IMR-90 (cell line): ENCODE results near the gene ENDOV. TPM values are rescaled to one million over a fixed set of nuclear protein-coding genes. Genes with fewer than 3 reads are reported as not detected.

Source experiments
- ATAC-seq: fragments of 200-7000 bp; cut with Tn5 transposase; 2 replicates; pipeline ENCODE4 v1.9.1; 2020; ENCODE audit warnings: low read depth, mild to moderate bottlenecking, moderate library complexity
- BruUV-seq: library from RNA; stranded (reverse); fragments of 400-500 nt; replicated peaks from 2 replicates; lab custom pipeline; 2021; lab: Mats Ljungman, UMichigan
- CTCF ChIA-PET: fragments of 300-600 bp; formaldehyde crosslinking; extraction: SDS; loops from one replicate; lab custom pipeline; 2021; ENCODE audit warnings: antibody characterized with exemption; lab: Yijun Ruan, JAX
- POLR2A ChIA-PET: fragments of 300-600 bp; sonication (Branson Sonifier 250); formaldehyde crosslinking; loops from one replicate; lab custom pipeline; 2022; ENCODE audit warnings: antibody characterized with exemption; ENCODE audit not compliant: unreplicated experiment; lab: Charles Lee
- DNase-seq: peaks from one replicate; pipeline ENCODE4 v3.0.0; 2013
- H2AFZ ChIP-seq: replicated peaks from 2 replicates; pipeline ENCODE3; 2013; ENCODE audit warnings: low read length, mild to moderate bottlenecking; ENCODE audit not compliant: poor library complexity
- H2AK5ac ChIP-seq: 2 replicates; pipeline ENCODE4 v1.6.1; 2013; ENCODE audit warnings: low read depth, low read length, inconsistent platforms
- H2AK9ac ChIP-seq: replicated peaks from 2 replicates; pipeline ENCODE3; 2013; ENCODE audit warnings: mild to moderate bottlenecking, low read depth, low read length, moderate library complexity; ENCODE audit not compliant: poor library complexity
- H2BK120ac ChIP-seq: 2 replicates; pipeline ENCODE4 v1.6.1; 2013; ENCODE audit warnings: low read depth, low read length, inconsistent platforms
- H2BK15ac ChIP-seq: 3 replicates; pipeline ENCODE4 v1.6.1; 2013; ENCODE audit warnings: low read depth, low read length, inconsistent platforms
- H2BK20ac ChIP-seq: 2 replicates; pipeline ENCODE4 v1.6.1; 2013; ENCODE audit warnings: low read depth, mild to moderate bottlenecking, inconsistent platforms, low read length, moderate library complexity
- H2BK5ac ChIP-seq: 2 replicates; pipeline ENCODE4 v1.6.1; 2013; ENCODE audit warnings: mild to moderate bottlenecking, low read depth, low read length, inconsistent platforms; ENCODE audit not compliant: poor library complexity, severe bottlenecking
- H3K14ac ChIP-seq: replicated peaks from 2 replicates; pipeline ENCODE4 v1.6.1; 2013; ENCODE audit warnings: low read depth, low read length, inconsistent platforms
- H3K18ac ChIP-seq: 2 replicates; pipeline ENCODE4 v1.6.1; 2013; ENCODE audit warnings: low read depth, low read length, control low read depth
- H3K23ac ChIP-seq: 2 replicates; pipeline ENCODE4 v1.6.1; 2013; ENCODE audit warnings: low read depth, low read length, inconsistent platforms
- H3K27ac ChIP-seq: 2 replicates; pipeline ENCODE4 v1.5.1; 2013; ENCODE audit warnings: mild to moderate bottlenecking, control low read depth, low read length; ENCODE audit not compliant: insufficient read depth
- H3K27me3 ChIP-seq: 2 replicates; pipeline ENCODE4 v1.6.1; 2013; ENCODE audit warnings: low read length; ENCODE audit not compliant: control insufficient read depth, insufficient read depth
- H3K36me3 ChIP-seq: 2 replicates; pipeline ENCODE4 v1.6.1; 2013; ENCODE audit warnings: low read length, mixed read lengths; ENCODE audit not compliant: control insufficient read depth, insufficient read depth
- H3K4ac ChIP-seq: 2 replicates; pipeline ENCODE4 v1.6.1; 2013; ENCODE audit warnings: low read depth, low read length, inconsistent platforms
- H3K4me1 ChIP-seq: 2 replicates; pipeline ENCODE4 v1.6.1; 2013; ENCODE audit warnings: low read length, mixed read lengths; ENCODE audit not compliant: control insufficient read depth, insufficient read depth
- H3K4me2 ChIP-seq: 2 replicates; pipeline ENCODE4 v1.6.1; 2013; ENCODE audit warnings: low read depth, mild to moderate bottlenecking, control low read depth, low read length, moderate library complexity
- H3K4me3 ChIP-seq: 2 replicates; pipeline ENCODE4 v1.5.1; 2013; ENCODE audit warnings: low read depth, mild to moderate bottlenecking, control low read depth, low read length, moderate library complexity; ENCODE audit not compliant: insufficient read depth
- H3K56ac ChIP-seq: 2 replicates; pipeline ENCODE4 v1.6.1; 2013; ENCODE audit warnings: low read length, inconsistent platforms; ENCODE audit not compliant: insufficient read depth; ENCODE audit errors: extremely low read depth
- H3K79me1 ChIP-seq, 2 experiments: 2 replicates each; pipeline ENCODE4 v1.6.1; 2013; ENCODE audit warnings: low read length in 2 of 2, inconsistent platforms in 1 of 2, low read depth in 1 of 2
- H3K9ac ChIP-seq: 2 replicates; pipeline ENCODE4 v1.6.1; 2013; ENCODE audit warnings: low read depth, low read length, control low read depth
- H3K9me1 ChIP-seq: 2 replicates; pipeline ENCODE4 v1.6.1; 2013; ENCODE audit warnings: low read length, inconsistent platforms; ENCODE audit not compliant: insufficient read depth
- H3K9me3 ChIP-seq: 2 replicates; pipeline ENCODE4 v1.6.1; 2013; ENCODE audit warnings: low read length; ENCODE audit not compliant: control insufficient read depth, insufficient read depth
- H4K20me1 ChIP-seq: 2 replicates; pipeline ENCODE4 v1.6.1; 2013; ENCODE audit warnings: low read length, inconsistent platforms; ENCODE audit not compliant: insufficient read depth
- H4K5ac ChIP-seq: 2 replicates; pipeline ENCODE4 v1.6.1; 2013; ENCODE audit warnings: mild to moderate bottlenecking, low read depth, low read length, control low read depth
- H4K8ac ChIP-seq, 2 experiments: 2 replicates each; pipeline ENCODE4 v1.6.1; 2013; ENCODE audit warnings: low read depth in 2 of 2, low read length in 2 of 2, control low read depth in 1 of 2, inconsistent platforms in 1 of 2
- H4K91ac ChIP-seq: 2 replicates; pipeline ENCODE4 v1.6.1; 2013; ENCODE audit warnings: low read depth, low read length, inconsistent platforms; ENCODE audit not compliant: insufficient read depth
- BHLHE40 ChIP-seq: fragments of 150-350 bp; IDR thresholded peaks from 2 replicates; pipeline ENCODE4 v1.6.1; 2016; ENCODE audit warnings: mild to moderate bottlenecking, low read depth, low read length
- FOS ChIP-seq: fragments of 150-350 bp; IDR thresholded peaks from 2 replicates; pipeline ENCODE4 v1.6.1; 2016; ENCODE audit warnings: low read depth, low read length
- USF2 ChIP-seq: fragments of 150-350 bp; IDR thresholded peaks from 2 replicates; pipeline ENCODE4 v1.6.1; 2017; ENCODE audit warnings: mild to moderate bottlenecking, antibody characterized with exemption, low read length, low read depth
- WGBS, 2 experiments: methylation state at CpG; one replicate each; pipeline versions ENCODE4 v1.1.5 to v1.1.7; 2013; ENCODE audit warnings: missing lambda C conversion rate in 2 of 2; ENCODE audit not compliant: insufficient read length in 1 of 2; ENCODE audit errors: extremely low coverage in 2 of 2; 5-methylcytosine and 5-hydroxymethylcytosine counted together
- dilution Hi-C: fragments of 300-500 bp; cut with HindIII; formaldehyde crosslinking; loops from one replicate; pipeline ENCODE4 v1.14.3; 2018; ENCODE audit warnings: low sequenced_read_pairs; ENCODE audit not compliant: unreplicated experiment
- in situ Hi-C: fragments of 300-500 bp; cut with MboI; formaldehyde crosslinking; loops from 3 replicates; pipeline ENCODE4 v1.14.3; 2019; ENCODE audit warnings: low sequenced_read_pairs, inconsistent platforms, mixed read lengths
- intact Hi-C: fragments of 100-400 bp; cut with micrococcal nuclease; formaldehyde crosslinking; loops from 2 replicates; pipeline ENCODE4 v1.10.0; 2022
- polyA plus RNA-seq, 3 experiments: library from polyadenylated mRNA; depleted of rRNA; stranded (reverse); fragments of >200 nt; gene quantifications; 2 replicates each; pipeline ENCODE4 v1.2.3, GENCODE V29; 2012; ENCODE audit warnings: low replicate concordance in 1 of 3
- total RNA-seq: library from RNA; depleted of rRNA; stranded (reverse); fragments of >200 nt; gene quantifications from 2 replicates; pipeline ENCODE4 v1.2.3, GENCODE V29; 2012
- TF ChIP-seq, protein P1 (sequence below): fragments of 150-350 bp; IDR thresholded peaks from 2 replicates; pipeline ENCODE4 v1.6.1; 2016; ENCODE audit warnings: low read depth, mild to moderate bottlenecking, low read length, moderate library complexity, borderline replicate concordance

The ENDOV gene
- total and polyA plus RNA-seq, 2 of the 4 experiments (the other 2 are of a cell fraction) = 15.1 to 30.3 TPM

- H4K91ac ChIP-seq = no peak overlapping the region
- in situ Hi-C loops (no loop called here), intact Hi-C loops (no loop called here), dilution Hi-C loops (no loop called here)
- no TSS peak for BruUV-seq
- no peak overlapping the region for H3K14ac ChIP-seq
- H3K9me1 ChIP-seq = no peaks in the 10 kb centered on the region
- H3K9ac ChIP-seq = no peak overlapping the region
- no peak overlapping the region for H2AK5ac ChIP-seq
- H4K20me1 ChIP-seq = peaks cover 11% of the 10 kb centered on the region
- WGBS, 2 experiments = 72% methylated on average over 3 of the region's 15 CpGs; no CpG with 5 or more reads in 1 of the 2 experiments
- no peak overlapping the region for H2BK15ac ChIP-seq
- H3K4me2 ChIP-seq = no peak overlapping the region
- no peak overlapping the region for H2BK20ac ChIP-seq
- H3K4ac ChIP-seq = no peak overlapping the region
- H3K23ac ChIP-seq = no peak overlapping the region
- no peak overlapping the region for H3K56ac ChIP-seq
- DNase-seq (no peak), ATAC-seq (no peak)
- H3K4me3 ChIP-seq = no peak overlapping the region
- H2BK5ac ChIP-seq = no peak overlapping the region
- H3K79me1 ChIP-seq = no peaks in the 10 kb centered on the region; a peak in 1 of 4 replicates
- ChIA-PET POLR2A (no interaction called here), CTCF (no interaction called here)
- no peak for TF ChIP-seq USF2
- TF ChIP-seq FOS = no peak
- TF ChIP-seq, protein P1, sequence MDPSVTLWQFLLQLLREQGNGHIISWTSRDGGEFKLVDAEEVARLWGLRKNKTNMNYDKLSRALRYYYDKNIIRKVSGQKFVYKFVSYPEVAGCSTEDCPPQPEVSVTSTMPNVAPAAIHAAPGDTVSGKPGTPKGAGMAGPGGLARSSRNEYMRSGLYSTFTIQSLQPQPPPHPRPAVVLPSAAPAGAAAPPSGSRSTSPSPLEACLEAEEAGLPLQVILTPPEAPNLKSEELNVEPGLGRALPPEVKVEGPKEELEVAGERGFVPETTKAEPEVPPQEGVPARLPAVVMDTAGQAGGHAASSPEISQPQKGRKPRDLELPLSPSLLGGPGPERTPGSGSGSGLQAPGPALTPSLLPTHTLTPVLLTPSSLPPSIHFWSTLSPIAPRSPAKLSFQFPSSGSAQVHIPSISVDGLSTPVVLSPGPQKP = no peak
- TF ChIP-seq BHLHE40 = no peak
- no peak overlapping the region for H4K5ac ChIP-seq
- H3K18ac ChIP-seq = no peak overlapping the region
- no peak overlapping the region for H4K8ac ChIP-seq
- H2AFZ ChIP-seq = no peak overlapping the region
- H2BK120ac ChIP-seq = no peak overlapping the region
- peaks cover 6% of the 10 kb centered on the region; the same call in 1 of the 2 replicates for H3K36me3 ChIP-seq
- H2AK9ac ChIP-seq = peak overlapping the region; percentile 26
- H3K27me3 ChIP-seq = peaks cover 16% of the 10 kb centered on the region; the same call in 1 of the 2 replicates
- no peaks in the 10 kb centered on the region for H3K4me1 ChIP-seq
- H3K9me3 ChIP-seq = no peaks in the 10 kb centered on the region
- H3K27ac ChIP-seq = no peak overlapping the region
Measured at GRCh38 chr17:80466188-80466705, 51.3 kb downstream of the ENDOV start.
